ENCODE data around the gene REEP6.
"Not testable (repeated sequence)": the region's sequence is repeated elsewhere in the genome, so short reads cannot be mapped to it uniquely, and the experiment has no call there.

The REEP6 gene

GRCh38 chr19:1526066-1526778 is 35.2 kb downstream of the REEP6 start:
- DNase-seq = no peak

GRCh38 chr19:1526979-1527649 is 36.1 kb downstream of the REEP6 start:
- no peak for DNase-seq

GRCh38 chr19:1527650-1528309 is 36.8 kb downstream of the REEP6 start:
- no peak for DNase-seq

- DNase-seq = no peak
These were observed 37.8 kb downstream of the REEP6 start for GRCh38 chr19:1528596-1529429.

- no peak for DNase-seq
These were observed 38.4 kb downstream of the REEP6 start for GRCh38 chr19:1529430-1529816.

- DNase-seq = not testable (repeated sequence)
These were observed 39.9 kb downstream of the REEP6 start for GRCh38 chr19:1530856-1531255.

- no peak for DNase-seq
These were observed 40.6 kb downstream of the REEP6 start for GRCh38 chr19:1531587-1531986.

- DNase-seq = no peak
These were observed 41.0 kb downstream of the REEP6 start for GRCh38 chr19:1532003-1532402.

GRCh38 chr19:1533510-1534150 is 42.6 kb downstream of the REEP6 start:
- DNase-seq = no peak

GRCh38 chr19:1534972-1535371 is 44.0 kb downstream of the REEP6 start:
- DNase-seq = no peak

GRCh38 chr19:1535699-1536098 is 44.7 kb downstream of the REEP6 start:
- not testable (repeated sequence) for DNase-seq

- no peak for DNase-seq
These were observed 48.0 kb downstream of the REEP6 start for GRCh38 chr19:1538978-1539377.

GRCh38 chr19:1539749-1540148 is 48.8 kb downstream of the REEP6 start:
- not testable (repeated sequence) for DNase-seq

GRCh38 chr19:1540365-1540925 is 49.5 kb downstream of the REEP6 start:
- no peak for DNase-seq
